SK-N-SH treated with all-trans-retinoic acid at 6 μM for 48 hours (cell line): ENCODE data around the gene CDX1.

Experiments
- ARNTL ChIP-seq: fragments of 450-650 bp; formaldehyde crosslinking; IDR thresholded peaks from 2 replicates; pipeline ENCODE4 v1.5.0; 2020; ENCODE audit warnings: low read depth, mild to moderate bottlenecking, moderate library complexity, borderline replicate concordance
- BACH2 ChIP-seq: fragments of 250-450 bp; sonication (Bioruptor Pico); IDR thresholded peaks from 2 replicates; pipeline ENCODE4 v1.9.0; 2021; ENCODE audit warnings: mild to moderate bottlenecking, borderline replicate concordance
- RARB ChIP-seq: fragments of 250-450 bp; sonication (Bioruptor Pico); IDR thresholded peaks from 2 replicates; pipeline ENCODE4 v1.8.0; 2021; ENCODE audit warnings: mild to moderate bottlenecking, moderate library complexity
- SNAI2 ChIP-seq: fragments of 250-450 bp; sonication (Bioruptor Pico); IDR thresholded peaks from 2 replicates; pipeline ENCODE4 v1.5.0; 2020; ENCODE audit warnings: mild to moderate bottlenecking, moderate library complexity
- ZFP3 ChIP-seq: fragments of 250-450 bp; sonication (Bioruptor Pico); IDR thresholded peaks from 2 replicates; pipeline ENCODE4 v1.5.0; 2020; ENCODE audit warnings: mild to moderate bottlenecking, moderate library complexity
- ZFP30 ChIP-seq: fragments of 450-650 bp; formaldehyde crosslinking; IDR thresholded peaks from 2 replicates; pipeline ENCODE4 v1.5.0; 2022; ENCODE audit warnings: mild to moderate bottlenecking, moderate library complexity
- TF ChIP-seq, protein P1 (sequence below): fragments of 250-450 bp; sonication (Bioruptor Pico); IDR thresholded peaks from 2 replicates; pipeline ENCODE4 v1.8.0; 2020; ENCODE audit warnings: mild to moderate bottlenecking, moderate library complexity, borderline replicate concordance

DNA sequence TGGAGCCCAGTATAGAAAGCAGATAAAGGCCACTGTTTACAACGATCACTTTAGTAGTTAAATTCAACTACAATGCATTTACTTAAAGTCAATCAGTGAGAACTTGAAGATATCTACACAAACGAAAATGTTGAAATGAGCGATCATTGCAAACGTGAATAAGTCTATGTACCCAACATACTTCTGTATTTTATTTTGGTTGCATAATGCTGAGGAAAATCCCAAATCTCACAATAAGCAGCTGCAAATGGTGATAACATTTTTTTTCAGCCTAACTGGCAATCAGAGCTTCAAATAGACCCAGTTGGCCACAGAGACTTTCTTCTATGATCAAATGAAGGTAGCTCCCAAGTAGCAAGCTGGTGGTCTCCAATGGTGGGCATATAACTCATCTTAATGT, 43.0 kb upstream of the CDX1 start:
- TF ChIP-seq SNAI2 (CRISPR knock-in tag): no peak
- no peak for TF ChIP-seq ARNTL (CRISPR knock-in tag)
- TF ChIP-seq, protein P1, sequence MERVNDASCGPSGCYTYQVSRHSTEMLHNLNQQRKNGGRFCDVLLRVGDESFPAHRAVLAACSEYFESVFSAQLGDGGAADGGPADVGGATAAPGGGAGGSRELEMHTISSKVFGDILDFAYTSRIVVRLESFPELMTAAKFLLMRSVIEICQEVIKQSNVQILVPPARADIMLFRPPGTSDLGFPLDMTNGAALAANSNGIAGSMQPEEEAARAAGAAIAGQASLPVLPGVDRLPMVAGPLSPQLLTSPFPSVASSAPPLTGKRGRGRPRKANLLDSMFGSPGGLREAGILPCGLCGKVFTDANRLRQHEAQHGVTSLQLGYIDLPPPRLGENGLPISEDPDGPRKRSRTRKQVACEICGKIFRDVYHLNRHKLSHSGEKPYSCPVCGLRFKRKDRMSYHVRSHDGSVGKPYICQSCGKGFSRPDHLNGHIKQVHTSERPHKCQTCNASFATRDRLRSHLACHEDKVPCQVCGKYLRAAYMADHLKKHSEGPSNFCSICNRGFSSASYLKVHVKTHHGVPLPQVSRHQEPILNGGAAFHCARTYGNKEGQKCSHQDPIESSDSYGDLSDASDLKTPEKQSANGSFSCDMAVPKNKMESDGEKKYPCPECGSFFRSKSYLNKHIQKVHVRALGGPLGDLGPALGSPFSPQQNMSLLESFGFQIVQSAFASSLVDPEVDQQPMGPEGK: no peak
- TF ChIP-seq ZFP30: no peak
- TF ChIP-seq RARB (CRISPR knock-in tag): no peak
- TF ChIP-seq ZFP3 (CRISPR knock-in tag): no peak
- TF ChIP-seq BACH2: no peak
